ENCODE measurements around the gene PRKCE. TPM values are rescaled to one million over a fixed set of nuclear protein-coding genes. Genes with fewer than 3 reads are reported as not detected.

PRKCE gene
- total RNA-seq, 1 experiment from 2014 or later, result 4.4 TPM

GRCh38 chr2:46002507-46002883, 351.0 kb downstream of the PRKCE start:
- H3K36me3 ChIP-seq (ENCODE audit: control insufficient read depth, insufficient read depth, low read length), result no peaks in the 10 kb centered on the region
- BruUV-seq (replicated peaks), result no TSS peak
- no peak overlapping the region for H3K4me3 Mint-ChIP-seq (ENCODE audit: unreplicated experiment)
- no peaks in the 10 kb centered on the region for H3K9me3 ChIP-seq
- TF ChIP-seq, protein P1, sequence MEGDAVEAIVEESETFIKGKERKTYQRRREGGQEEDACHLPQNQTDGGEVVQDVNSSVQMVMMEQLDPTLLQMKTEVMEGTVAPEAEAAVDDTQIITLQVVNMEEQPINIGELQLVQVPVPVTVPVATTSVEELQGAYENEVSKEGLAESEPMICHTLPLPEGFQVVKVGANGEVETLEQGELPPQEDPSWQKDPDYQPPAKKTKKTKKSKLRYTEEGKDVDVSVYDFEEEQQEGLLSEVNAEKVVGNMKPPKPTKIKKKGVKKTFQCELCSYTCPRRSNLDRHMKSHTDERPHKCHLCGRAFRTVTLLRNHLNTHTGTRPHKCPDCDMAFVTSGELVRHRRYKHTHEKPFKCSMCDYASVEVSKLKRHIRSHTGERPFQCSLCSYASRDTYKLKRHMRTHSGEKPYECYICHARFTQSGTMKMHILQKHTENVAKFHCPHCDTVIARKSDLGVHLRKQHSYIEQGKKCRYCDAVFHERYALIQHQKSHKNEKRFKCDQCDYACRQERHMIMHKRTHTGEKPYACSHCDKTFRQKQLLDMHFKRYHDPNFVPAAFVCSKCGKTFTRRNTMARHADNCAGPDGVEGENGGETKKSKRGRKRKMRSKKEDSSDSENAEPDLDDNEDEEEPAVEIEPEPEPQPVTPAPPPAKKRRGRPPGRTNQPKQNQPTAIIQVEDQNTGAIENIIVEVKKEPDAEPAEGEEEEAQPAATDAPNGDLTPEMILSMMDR (IDR thresholded peaks at IDR 0.05; ENCODE audit: insufficient read depth in 1 of 2, low read depth in 1 of 2, low read length in 1 of 2, severe bottlenecking in 1 of 2, unreplicated experiment in 1 of 2), result no peak
- peaks cover 23% of the 10 kb centered on the region for H3K9me3 Mint-ChIP-seq (ENCODE audit: unreplicated experiment)
- DNase-seq, result peak; percentile 71 to 72
- H3K27me3 Mint-ChIP-seq (ENCODE audit: insufficient read depth, unreplicated experiment), result no peaks in the 10 kb centered on the region
- peaks cover 53% of the 10 kb centered on the region for H3K4me1 Mint-ChIP-seq (ENCODE audit: low read depth, unreplicated experiment)
- CTCF ChIA-PET, result interaction anchor here (0.6 to 1.2 kb wide), 3 partner anchors 9 to 10 kb away, joined by 3 to 5 read pairs (median 5); no protein-coding TSS in a partner anchor
- peaks cover 41% of the 10 kb centered on the region for H3K4me1 ChIP-seq
- H3K36me3 Mint-ChIP-seq (ENCODE audit: insufficient read depth, unreplicated experiment), result peaks cover 4% of the 10 kb centered on the region
- no peak overlapping the region for H3K4me3 ChIP-seq (ENCODE audit: low read depth, low read length)
- H3K27me3 ChIP-seq (replicated peaks; ENCODE audit: control insufficient read depth, insufficient read depth, low read length), result no peaks in the 10 kb centered on the region
- H3K27ac Mint-ChIP-seq (ENCODE audit: unreplicated experiment), result peak overlapping the region; percentile 67
- POLR2A ChIA-PET, result no interaction called here
- intact Hi-C loops (cut with micrococcal nuclease; ENCODE audit: unreplicated experiment), result loop anchor here (1.0 kb wide), 1 partner anchor 9 kb away; no protein-coding TSS in a partner anchor

GRCh38 chr2:46002947-46003346, 351.5 kb downstream of the PRKCE start:
- intact Hi-C loops (cut with micrococcal nuclease; ENCODE audit: unreplicated experiment), result loop anchor here (1.0 kb wide), 1 partner anchor 10 kb away; no protein-coding TSS in a partner anchor
- POLR2A ChIA-PET, result no interaction called here
- H3K4me1 Mint-ChIP-seq (ENCODE audit: low read depth, unreplicated experiment), result peaks cover 54% of the 10 kb centered on the region

GRCh38 chr2:46003903-46004473, 352.5 kb downstream of the PRKCE start:
- H3K36me3 Mint-ChIP-seq (ENCODE audit: insufficient read depth, unreplicated experiment), result peaks cover 4% of the 10 kb centered on the region
- TF ChIP-seq, protein P1 (IDR thresholded peaks at IDR 0.05; ENCODE audit: insufficient read depth in 1 of 2, low read depth in 1 of 2, low read length in 1 of 2, severe bottlenecking in 1 of 2, unreplicated experiment in 1 of 2), result no peak
- H3K27ac Mint-ChIP-seq (ENCODE audit: unreplicated experiment), result no peak overlapping the region
- H3K9me3 ChIP-seq, result no peaks in the 10 kb centered on the region
- no peak for DNase-seq
- CTCF ChIA-PET, result interaction anchor here (1.5 kb wide), 1 partner anchor 10 kb away, joined by 4 read pairs; no protein-coding TSS in a partner anchor
- BruUV-seq (replicated peaks), result no TSS peak
- peaks cover 11% of the 10 kb centered on the region for H3K9me3 Mint-ChIP-seq (ENCODE audit: unreplicated experiment)
- H3K4me1 ChIP-seq, result peaks cover 45% of the 10 kb centered on the region
- H3K27me3 Mint-ChIP-seq (ENCODE audit: insufficient read depth, unreplicated experiment), result no peaks in the 10 kb centered on the region
- POLR2A ChIA-PET, result no interaction called here
- no peaks in the 10 kb centered on the region for H3K36me3 ChIP-seq (ENCODE audit: control insufficient read depth, insufficient read depth, low read length)
- H3K4me3 Mint-ChIP-seq (ENCODE audit: unreplicated experiment), result no peak overlapping the region
- no peaks in the 10 kb centered on the region for H3K27me3 ChIP-seq (replicated peaks; ENCODE audit: control insufficient read depth, insufficient read depth, low read length)
- peaks cover 54% of the 10 kb centered on the region for H3K4me1 Mint-ChIP-seq (ENCODE audit: low read depth, unreplicated experiment)
- intact Hi-C loops (cut with micrococcal nuclease; ENCODE audit: unreplicated experiment), result no loop called here
- no peak overlapping the region for H3K4me3 ChIP-seq (ENCODE audit: low read depth, low read length)

More at GRCh38 chr2:46002947-46003346, 351.5 kb downstream of the PRKCE start:
- Mint-ChIP-seq H3K9me3 (ENCODE audit: unreplicated experiment) (peaks cover 22% of the 10 kb centered on the region), H3K27ac (ENCODE audit: unreplicated experiment) (peak overlapping the region; percentile 67), H3K27me3 (ENCODE audit: insufficient read depth, unreplicated experiment) (no peaks in the 10 kb centered on the region), H3K4me3 (ENCODE audit: unreplicated experiment) (no peak overlapping the region), H3K36me3 (ENCODE audit: insufficient read depth, unreplicated experiment) (peaks cover 4% of the 10 kb centered on the region)
- DNase-seq, result no peak
- TF ChIP-seq, protein P1 (IDR thresholded peaks at IDR 0.05; ENCODE audit: insufficient read depth in 1 of 2, low read depth in 1 of 2, low read length in 1 of 2, severe bottlenecking in 1 of 2, unreplicated experiment in 1 of 2), result no peak
- H3K36me3 ChIP-seq (ENCODE audit: control insufficient read depth, insufficient read depth, low read length), result no peaks in the 10 kb centered on the region
- no peaks in the 10 kb centered on the region for H3K9me3 ChIP-seq
- CTCF ChIA-PET, result interaction anchor here (0.9 to 1.2 kb wide), 2 partner anchors 9 to 11 kb away, joined by 5 read pairs; no protein-coding TSS in a partner anchor
- H3K27me3 ChIP-seq (replicated peaks; ENCODE audit: control insufficient read depth, insufficient read depth, low read length), result no peaks in the 10 kb centered on the region
- peaks cover 45% of the 10 kb centered on the region for H3K4me1 ChIP-seq
- no peak overlapping the region for H3K4me3 ChIP-seq (ENCODE audit: low read depth, low read length)
- no TSS peak for BruUV-seq (replicated peaks)

All from Caco-2 (cell line).